Measurements from ENCODE around the gene PLCH2.

Gene PLCH2

GRCh38 chr1:2508751-2509150, 32.7 kb downstream of the PLCH2 start:
- no peak for TF ChIP-seq GATA3 (IDR thresholded peaks at IDR 0.05; ENCODE audit: low read depth, low read length)

GRCh38 chr1:2509589-2509988, 33.5 kb downstream of the PLCH2 start:
- TF ChIP-seq GATA3 (IDR thresholded peaks at IDR 0.05; ENCODE audit: low read depth, low read length) (no peak), GATA2 (IDR thresholded peaks at IDR 0.05; ENCODE audit: low read depth, low read length) (no peak)

GRCh38 chr1:2510366-2511155, 34.5 kb downstream of the PLCH2 start:
- TF ChIP-seq GATA3 (IDR thresholded peaks at IDR 0.05; ENCODE audit: low read depth, low read length), result no peak
- TF ChIP-seq GATA2 (IDR thresholded peaks at IDR 0.05; ENCODE audit: low read depth, low read length), result no peak

GRCh38 chr1:2512862-2513421, 36.9 kb downstream of the PLCH2 start:
- no peak for TF ChIP-seq GATA2 (IDR thresholded peaks at IDR 0.05; ENCODE audit: low read depth, low read length)
- TF ChIP-seq GATA3 (IDR thresholded peaks at IDR 0.05; ENCODE audit: low read depth, low read length), result no peak

- TF ChIP-seq GATA2 (IDR thresholded peaks at IDR 0.05; ENCODE audit: low read depth, low read length) (no peak), GATA3 (IDR thresholded peaks at IDR 0.05; ENCODE audit: low read depth, low read length) (no peak)
These were observed 38.0 kb downstream of the PLCH2 start for GRCh38 chr1:2513939-2514652.

GRCh38 chr1:2514863-2515762, 39.0 kb downstream of the PLCH2 start:
- TF ChIP-seq GATA3 (IDR thresholded peaks at IDR 0.05; ENCODE audit: low read depth, low read length) (no peak), GATA2 (IDR thresholded peaks at IDR 0.05; ENCODE audit: low read depth, low read length) (no peak)

- TF ChIP-seq GATA3 (IDR thresholded peaks at IDR 0.05; ENCODE audit: low read depth, low read length), result no peak
- no peak for TF ChIP-seq GATA2 (IDR thresholded peaks at IDR 0.05; ENCODE audit: low read depth, low read length)
These were observed 39.6 kb downstream of the PLCH2 start for GRCh38 chr1:2515763-2516080.

GRCh38 chr1:2516124-2516523, 40.0 kb downstream of the PLCH2 start:
- no peak for TF ChIP-seq GATA3 (IDR thresholded peaks at IDR 0.05; ENCODE audit: low read depth, low read length)
- TF ChIP-seq GATA2 (IDR thresholded peaks at IDR 0.05; ENCODE audit: low read depth, low read length), result no peak

GRCh38 chr1:2516946-2517345, 40.9 kb downstream of the PLCH2 start:
- TF ChIP-seq GATA3 (IDR thresholded peaks at IDR 0.05; ENCODE audit: low read depth, low read length) (no peak), GATA2 (IDR thresholded peaks at IDR 0.05; ENCODE audit: low read depth, low read length) (no peak)

- no peak for TF ChIP-seq GATA3 (IDR thresholded peaks at IDR 0.05; ENCODE audit: low read depth, low read length)
- TF ChIP-seq GATA2 (IDR thresholded peaks at IDR 0.05; ENCODE audit: low read depth, low read length), result no peak
These were observed 41.9 kb downstream of the PLCH2 start for GRCh38 chr1:2517966-2518365.

- TF ChIP-seq GATA2 (IDR thresholded peaks at IDR 0.05; ENCODE audit: low read depth, low read length), result no peak
- no peak for TF ChIP-seq GATA3 (IDR thresholded peaks at IDR 0.05; ENCODE audit: low read depth, low read length)
These were observed 42.4 kb downstream of the PLCH2 start for GRCh38 chr1:2518528-2518927.

GRCh38 chr1:2519029-2519685, 43.1 kb downstream of the PLCH2 start:
- no peak for TF ChIP-seq GATA3 (IDR thresholded peaks at IDR 0.05; ENCODE audit: low read depth, low read length)

- no peak for TF ChIP-seq GATA2 (IDR thresholded peaks at IDR 0.05; ENCODE audit: low read depth, low read length)
- no peak for TF ChIP-seq GATA3 (IDR thresholded peaks at IDR 0.05; ENCODE audit: low read depth, low read length)
These were observed 43.6 kb downstream of the PLCH2 start for GRCh38 chr1:2519729-2520128.

GRCh38 chr1:2520206-2520605, 44.1 kb downstream of the PLCH2 start:
- TF ChIP-seq GATA2 (IDR thresholded peaks at IDR 0.05; ENCODE audit: low read depth, low read length) (no peak), GATA3 (IDR thresholded peaks at IDR 0.05; ENCODE audit: low read depth, low read length) (no peak)

All from SH-SY5Y (cell line).